ENCODE measurements around the gene SLC39A8.

Gene SLC39A8

GRCh38 chr4:102333787-102334186 lies 11.5 kb downstream of the SLC39A8 start:
- peaks cover 34% of the 10 kb centered on the region for H3K4me1 Mint-ChIP-seq
- no peak for ATAC-seq (replicated peaks; ENCODE audit: extremely low read depth, poor library complexity, severe bottlenecking)
- peaks cover 8% of the 10 kb centered on the region for H3K36me3 Mint-ChIP-seq (ENCODE audit: insufficient read depth)
- no peak for DNase-seq (ENCODE audit: low spot score in 2 of 2)
- no peak overlapping the region for H3K4me3 Mint-ChIP-seq
- no peak overlapping the region for H3K27ac Mint-ChIP-seq (ENCODE audit: low read depth)
- no peaks in the 10 kb centered on the region for H3K9me3 Mint-ChIP-seq
- no peaks in the 10 kb centered on the region for H3K27me3 Mint-ChIP-seq

DNA sequence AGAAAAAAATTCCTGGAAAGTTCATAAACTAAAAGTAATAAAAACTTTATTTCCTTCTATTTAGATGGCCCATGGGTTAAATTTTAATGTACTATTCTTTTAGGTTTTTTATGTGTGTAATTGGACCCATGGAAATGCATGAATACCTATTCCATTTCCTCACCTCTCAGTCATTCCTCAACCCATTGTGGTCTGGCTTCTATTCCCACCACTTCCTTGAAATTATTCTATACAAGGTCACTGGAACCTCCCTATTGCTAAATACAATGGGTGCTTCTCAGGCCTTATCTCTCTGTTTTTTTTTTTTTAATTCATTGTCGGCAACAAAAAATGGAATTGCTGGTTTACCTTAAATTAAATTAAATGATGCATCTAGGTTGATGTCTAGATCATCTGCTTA lies 17.2 kb downstream of the SLC39A8 start:
- no peak for DNase-seq (ENCODE audit: low spot score in 2 of 2)
- no peak overlapping the region for H3K27ac Mint-ChIP-seq (ENCODE audit: low read depth)
- H3K36me3 Mint-ChIP-seq (ENCODE audit: insufficient read depth) = peaks cover 6% of the 10 kb centered on the region
- H3K9me3 Mint-ChIP-seq = no peaks in the 10 kb centered on the region
- H3K4me1 Mint-ChIP-seq = peaks cover 31% of the 10 kb centered on the region
- ATAC-seq (replicated peaks; ENCODE audit: extremely low read depth, poor library complexity, severe bottlenecking) = no peak
- no peak overlapping the region for H3K4me3 Mint-ChIP-seq
- no peaks in the 10 kb centered on the region for H3K27me3 Mint-ChIP-seq

DNA sequence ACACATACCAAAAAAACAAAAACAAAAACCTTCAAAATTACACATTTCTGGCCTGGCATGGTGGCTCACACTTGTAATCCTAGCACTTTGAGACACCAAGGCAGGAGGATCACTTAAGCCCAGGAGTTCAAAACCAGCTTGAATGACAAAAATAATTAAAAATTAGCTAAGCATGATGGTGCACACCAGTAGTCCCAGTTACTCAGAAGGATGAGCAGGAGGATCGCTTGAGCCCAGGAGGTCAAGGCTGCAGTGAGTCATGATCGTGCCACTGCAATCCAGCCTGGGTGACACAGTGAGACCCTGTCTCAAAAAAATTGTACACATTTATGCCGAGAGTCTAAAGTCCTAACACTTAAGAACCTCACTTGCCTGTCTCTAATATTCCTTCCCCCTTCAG lies 18.3 kb downstream of the SLC39A8 start:
- ATAC-seq (replicated peaks; ENCODE audit: extremely low read depth, poor library complexity, severe bottlenecking) (no peak), DNase-seq (ENCODE audit: low spot score in 2 of 2) (no peak)
- Mint-ChIP-seq H3K27ac (ENCODE audit: low read depth) (no peak overlapping the region), H3K4me1 (peaks cover 25% of the 10 kb centered on the region), H3K4me3 (no peak overlapping the region), H3K36me3 (ENCODE audit: insufficient read depth) (peaks cover 6% of the 10 kb centered on the region), H3K9me3 (no peaks in the 10 kb centered on the region), H3K27me3 (no peaks in the 10 kb centered on the region)

- H3K9me3 Mint-ChIP-seq = no peaks in the 10 kb centered on the region
- H3K4me3 Mint-ChIP-seq = no peak overlapping the region
- peaks cover 2% of the 10 kb centered on the region for H3K36me3 Mint-ChIP-seq (ENCODE audit: insufficient read depth)
- no peak for ATAC-seq (replicated peaks; ENCODE audit: extremely low read depth, poor library complexity, severe bottlenecking)
- DNase-seq (ENCODE audit: low spot score in 2 of 2) = no peak
- no peak overlapping the region for H3K27ac Mint-ChIP-seq (ENCODE audit: low read depth)
- no peaks in the 10 kb centered on the region for H3K27me3 Mint-ChIP-seq
- H3K4me1 Mint-ChIP-seq = peaks cover 27% of the 10 kb centered on the region
These were observed 20.6 kb downstream of the SLC39A8 start for GRCh38 chr4:102324730-102325129.

DNA sequence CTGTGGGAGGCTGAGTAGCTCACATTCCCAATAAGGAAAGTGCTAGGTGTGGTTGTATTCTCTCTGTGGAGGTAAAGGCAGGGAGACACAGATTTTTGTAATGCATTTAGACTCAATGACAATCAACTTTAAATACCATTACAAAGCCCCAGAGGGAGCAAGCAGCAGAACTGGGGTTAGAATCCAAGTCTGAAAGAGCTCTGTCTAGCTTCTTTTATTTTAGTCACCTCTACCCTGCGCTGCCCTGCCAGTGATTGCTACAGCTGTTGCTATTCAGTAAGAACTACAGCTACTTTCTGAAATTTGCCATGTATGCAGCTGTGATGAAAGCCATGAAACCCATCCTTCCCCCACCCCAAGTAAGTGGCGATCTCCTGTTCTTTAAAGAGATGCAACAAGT lies 22.5 kb downstream of the SLC39A8 start:
- H3K36me3 Mint-ChIP-seq (ENCODE audit: insufficient read depth) = peaks cover 2% of the 10 kb centered on the region
- no peak for ATAC-seq (replicated peaks; ENCODE audit: extremely low read depth, poor library complexity, severe bottlenecking)
- peaks cover 31% of the 10 kb centered on the region for H3K4me1 Mint-ChIP-seq
- H3K27ac Mint-ChIP-seq (ENCODE audit: low read depth) = no peak overlapping the region
- DNase-seq (ENCODE audit: low spot score in 2 of 2) = no peak
- no peaks in the 10 kb centered on the region for H3K27me3 Mint-ChIP-seq
- no peak overlapping the region for H3K4me3 Mint-ChIP-seq
- H3K9me3 Mint-ChIP-seq = no peaks in the 10 kb centered on the region

- DNase-seq (ENCODE audit: low spot score in 2 of 2) (no peak), ATAC-seq (replicated peaks; ENCODE audit: extremely low read depth, poor library complexity, severe bottlenecking) (no peak)
- Mint-ChIP-seq H3K27me3 (no peaks in the 10 kb centered on the region), H3K36me3 (ENCODE audit: insufficient read depth) (no peaks in the 10 kb centered on the region), H3K9me3 (no peaks in the 10 kb centered on the region), H3K27ac (ENCODE audit: low read depth) (no peak overlapping the region), H3K4me3 (no peak overlapping the region), H3K4me1 (peaks cover 26% of the 10 kb centered on the region)
These were observed 23.9 kb downstream of the SLC39A8 start for GRCh38 chr4:102321260-102321995.

DNA sequence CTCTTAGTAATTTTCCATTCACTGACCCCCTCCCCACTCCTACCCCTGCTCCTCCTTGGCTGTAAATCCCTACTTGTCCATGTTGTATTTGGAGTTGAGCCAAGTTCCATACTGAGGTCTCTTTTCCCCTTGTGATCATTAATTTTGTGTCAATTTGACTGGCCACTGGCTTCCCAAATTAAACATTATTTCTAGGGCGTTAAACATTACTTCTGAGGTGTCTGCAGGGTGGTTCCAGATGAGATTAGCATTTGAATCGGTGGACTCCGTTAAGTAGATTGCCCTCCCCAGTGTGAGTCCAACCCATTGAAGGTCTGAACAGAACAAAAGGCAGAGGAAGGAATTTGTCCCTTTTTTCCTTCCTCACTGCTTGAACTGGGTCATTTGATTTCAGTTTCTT lies 25.7 kb downstream of the SLC39A8 start:
- H3K4me1 Mint-ChIP-seq = peaks cover 27% of the 10 kb centered on the region
- no peak for ATAC-seq (replicated peaks; ENCODE audit: extremely low read depth, poor library complexity, severe bottlenecking)
- no peak for DNase-seq (ENCODE audit: low spot score in 2 of 2)

GRCh38 chr4:102318526-102318925 lies 26.8 kb downstream of the SLC39A8 start:
- peaks cover 37% of the 10 kb centered on the region for H3K4me1 Mint-ChIP-seq
- no peaks in the 10 kb centered on the region for H3K27me3 Mint-ChIP-seq
- no peak for DNase-seq (ENCODE audit: low spot score in 2 of 2)
- H3K9me3 Mint-ChIP-seq = no peaks in the 10 kb centered on the region
- H3K36me3 Mint-ChIP-seq (ENCODE audit: insufficient read depth) = no peaks in the 10 kb centered on the region
- no peak overlapping the region for H3K27ac Mint-ChIP-seq (ENCODE audit: low read depth)
- no peak for ATAC-seq (replicated peaks; ENCODE audit: extremely low read depth, poor library complexity, severe bottlenecking)
- no peak overlapping the region for H3K4me3 Mint-ChIP-seq

More for the DNA sequence above, 25.7 kb downstream of the SLC39A8 start:
- H3K36me3 Mint-ChIP-seq (ENCODE audit: insufficient read depth) = no peaks in the 10 kb centered on the region
- no peaks in the 10 kb centered on the region for H3K9me3 Mint-ChIP-seq
- no peaks in the 10 kb centered on the region for H3K27me3 Mint-ChIP-seq
- no peak overlapping the region for H3K4me3 Mint-ChIP-seq
- no peak overlapping the region for H3K27ac Mint-ChIP-seq (ENCODE audit: low read depth)

GRCh38 chr4:102318105-102318504 lies 27.2 kb downstream of the SLC39A8 start:
- Mint-ChIP-seq H3K9me3 (no peaks in the 10 kb centered on the region), H3K36me3 (ENCODE audit: insufficient read depth) (no peaks in the 10 kb centered on the region), H3K27me3 (no peaks in the 10 kb centered on the region), H3K27ac (ENCODE audit: low read depth) (no peak overlapping the region), H3K4me1 (peaks cover 35% of the 10 kb centered on the region), H3K4me3 (no peak overlapping the region)
- ATAC-seq (replicated peaks; ENCODE audit: extremely low read depth, poor library complexity, severe bottlenecking) (no peak), DNase-seq (ENCODE audit: low spot score in 2 of 2) (no peak)

DNA sequence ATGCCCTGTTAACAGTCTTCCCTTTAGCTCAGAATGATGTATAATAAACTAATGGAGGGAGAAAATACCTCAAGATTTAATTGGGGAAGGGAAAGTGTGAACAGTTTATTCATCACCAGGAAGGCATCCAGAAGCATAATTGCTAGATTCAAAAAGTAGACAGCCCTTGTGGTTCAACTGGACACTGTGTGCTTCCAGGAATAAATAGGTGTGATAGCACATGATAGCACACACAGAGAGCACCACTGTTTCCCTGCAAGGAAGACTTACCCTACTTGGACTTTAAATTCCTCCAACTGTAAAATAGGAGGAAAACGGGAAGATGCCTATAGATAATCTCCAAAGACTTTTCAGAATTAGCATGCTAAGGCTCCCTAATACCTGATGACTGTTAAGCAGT lies 27.8 kb downstream of the SLC39A8 start:
- no peak for DNase-seq (ENCODE audit: low spot score in 2 of 2)
- Mint-ChIP-seq H3K4me3 (no peak overlapping the region), H3K36me3 (ENCODE audit: insufficient read depth) (no peaks in the 10 kb centered on the region), H3K9me3 (no peaks in the 10 kb centered on the region), H3K4me1 (peaks cover 32% of the 10 kb centered on the region), H3K27me3 (no peaks in the 10 kb centered on the region), H3K27ac (ENCODE audit: low read depth) (no peak overlapping the region)
- ATAC-seq (replicated peaks; ENCODE audit: extremely low read depth, poor library complexity, severe bottlenecking) = no peak

DNA sequence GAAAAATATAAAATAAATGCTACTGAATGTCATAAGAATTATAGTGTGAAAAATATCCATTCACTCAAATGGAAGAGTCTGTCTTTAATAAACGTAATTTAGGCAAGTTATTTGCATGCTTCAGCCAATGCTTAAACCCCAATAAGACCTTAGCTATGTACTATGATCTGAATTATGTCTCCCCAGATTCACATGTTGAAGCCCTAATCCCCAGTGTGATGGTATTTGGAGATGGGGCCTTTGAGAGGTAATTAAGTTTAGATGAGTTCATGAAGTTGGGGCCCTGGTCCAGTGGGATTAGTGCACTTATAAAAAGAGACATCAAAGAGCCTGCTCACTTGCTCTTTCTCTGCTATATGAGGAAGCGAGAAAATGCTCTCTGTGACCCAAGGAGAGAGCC lies 28.7 kb downstream of the SLC39A8 start:
- no peak overlapping the region for H3K4me3 Mint-ChIP-seq
- H3K27ac Mint-ChIP-seq (ENCODE audit: low read depth) = no peak overlapping the region
- H3K36me3 Mint-ChIP-seq (ENCODE audit: insufficient read depth) = no peaks in the 10 kb centered on the region
- DNase-seq (ENCODE audit: low spot score in 2 of 2) = no peak
- H3K9me3 Mint-ChIP-seq = no peaks in the 10 kb centered on the region
- peaks cover 30% of the 10 kb centered on the region for H3K4me1 Mint-ChIP-seq
- no peak for ATAC-seq (replicated peaks; ENCODE audit: extremely low read depth, poor library complexity, severe bottlenecking)
- no peaks in the 10 kb centered on the region for H3K27me3 Mint-ChIP-seq

GRCh38 chr4:102315532-102315931 lies 29.8 kb downstream of the SLC39A8 start:
- no peaks in the 10 kb centered on the region for H3K27me3 Mint-ChIP-seq

GRCh38 chr4:102312417-102312816 lies 32.9 kb downstream of the SLC39A8 start:
- DNase-seq (ENCODE audit: low spot score in 2 of 2) = no peak
- Mint-ChIP-seq H3K27ac (ENCODE audit: low read depth) (no peak overlapping the region), H3K36me3 (ENCODE audit: insufficient read depth) (no peaks in the 10 kb centered on the region), H3K4me1 (peaks cover 11% of the 10 kb centered on the region), H3K9me3 (no peaks in the 10 kb centered on the region), H3K27me3 (no peaks in the 10 kb centered on the region), H3K4me3 (no peak overlapping the region)
- ATAC-seq (replicated peaks; ENCODE audit: extremely low read depth, poor library complexity, severe bottlenecking) = no peak

More at GRCh38 chr4:102315532-102315931, 29.8 kb downstream of the SLC39A8 start:
- no peak for ATAC-seq (replicated peaks; ENCODE audit: extremely low read depth, poor library complexity, severe bottlenecking)
- no peak overlapping the region for H3K4me3 Mint-ChIP-seq
- H3K9me3 Mint-ChIP-seq = no peaks in the 10 kb centered on the region
- peaks cover 21% of the 10 kb centered on the region for H3K4me1 Mint-ChIP-seq
- H3K27ac Mint-ChIP-seq (ENCODE audit: low read depth) = no peak overlapping the region
- H3K36me3 Mint-ChIP-seq (ENCODE audit: insufficient read depth) = no peaks in the 10 kb centered on the region
- no peak for DNase-seq (ENCODE audit: low spot score in 2 of 2)

All from central memory CD8-positive, alpha-beta T cell (primary cell).